HCT116 (cell line): Measurements from ENCODE around the gene RBM20. TPM values are rescaled to one million over a fixed set of nuclear protein-coding genes. Genes with fewer than 3 reads are reported as not detected.
A peak's percentile ranks its signal among the peaks of the same experiment; 100 is the strongest.

Experiments
- ATAC-seq: fragments of 200-7000 bp; cut with Tn5 transposase; 2 replicates; pipeline ENCODE4 v1.9.1; 2020; ENCODE audit warnings: mild to moderate bottlenecking, moderate library complexity
- BruUV-seq: library from RNA; stranded (reverse); fragments of 400-500 nt; replicated peaks from 2 replicates; lab custom pipeline; 2021; lab: Mats Ljungman, UMichigan
- CTCF ChIA-PET: fragments of 300-600 bp; sonication (Branson Sonifier 250); formaldehyde crosslinking; loops from one replicate; lab custom pipeline; 2021; ENCODE audit warnings: antibody characterized with exemption; lab: Charles Lee
- POLR2A ChIA-PET: fragments of 300-600, 350-600 bp; sonication (Branson Sonifier 250); formaldehyde crosslinking; loops from one replicate; lab custom pipeline; 2021; ENCODE audit warnings: antibody characterized with exemption; lab: Charles Lee
- RAD21 ChIA-PET, 2 experiments: fragments of 300-600 bp; sonication (Branson Sonifier 250); formaldehyde crosslinking; loops; one replicate each; lab custom pipeline; 2023; ENCODE audit warnings: low total read pairs in 2 of 2; ENCODE audit not compliant: uncharacterized antibody in 2 of 2, unreplicated experiment in 2 of 2, low non-redundant PET in 1 of 2; lab: Charles Lee
- DNase-seq: peaks from one replicate; pipeline ENCODE4 v3.0.0-alpha.2; 2010; ENCODE audit warnings: low read depth, low spot score
- H2AFZ ChIP-seq: fragments of 200-600 bp; shearing (Covaris generic), sonication (generic); 2 replicates; pipeline ENCODE4 v1.6.1; 2017; ENCODE audit warnings: low read depth, mixed run types, mixed read lengths, antibody characterized with exemption, low read length; ENCODE audit not compliant: poor library complexity, severe bottlenecking
- H3K27ac ChIP-seq: 2 replicates; pipeline ENCODE4 v1.5.1; 2012; ENCODE audit warnings: low read depth, low read length
- H3K27me3 ChIP-seq: fragments of 200-600 bp; sonication (generic); 2 replicates; pipeline ENCODE4 v1.6.1; 2016; ENCODE audit warnings: mixed run types, low read length, mixed read lengths; ENCODE audit not compliant: insufficient read depth
- H3K36me3 ChIP-seq, 2 experiments: fragments of 200-500 bp in 1 of 2; fragments of 200-600 bp in 1 of 2; sonication (Bioruptor generic) in 1 of 2; sonication (generic) in 1 of 2; 2 replicates each; pipeline versions ENCODE4 v1.5.1 to v1.6.1; 2014 to 2016; ENCODE audit warnings: low read length in 2 of 2, inconsistent platforms in 1 of 2, mixed read lengths in 1 of 2, mixed run types in 1 of 2; ENCODE audit not compliant: insufficient read depth in 2 of 2, control insufficient read depth in 1 of 2
- H3K4me1 ChIP-seq, 2 experiments: fragments of 200-600 bp in 1 of 2; sonication (generic) in 1 of 2; 2 replicates each; pipeline versions ENCODE4 v1.5.1 to v1.6.1; 2012 to 2017; ENCODE audit warnings: low read length in 2 of 2, inconsistent platforms in 1 of 2, mild to moderate bottlenecking in 1 of 2, mixed read lengths in 1 of 2, mixed run types in 1 of 2, moderate library complexity in 1 of 2; ENCODE audit not compliant: insufficient read depth in 2 of 2, control insufficient read depth in 1 of 2
- H3K4me2 ChIP-seq: fragments of 200-600 bp; sonication (generic); 2 replicates; pipeline ENCODE4 v1.6.1; 2017; ENCODE audit warnings: mixed run types, low read length, mixed read lengths
- H3K4me3 ChIP-seq, 2 experiments: fragments of 200-600 bp in 1 of 2; sonication (generic) in 1 of 2; replicated peaks in 1 of 2; 2 replicates each; pipeline ENCODE4 v1.5.1; 2011 to 2016; ENCODE audit warnings: low read length in 2 of 2, control low read depth in 1 of 2, low read depth in 1 of 2, mild to moderate bottlenecking in 1 of 2, mixed read lengths in 1 of 2, mixed run types in 1 of 2
- H3K79me2 ChIP-seq: fragments of 200-600 bp; sonication (generic); 2 replicates; pipeline ENCODE4 v1.6.1; 2017; ENCODE audit warnings: mild to moderate bottlenecking, mixed run types, low read length, moderate library complexity, mixed read lengths; ENCODE audit not compliant: insufficient read depth
- H3K9ac ChIP-seq: fragments of 200-600 bp; sonication (generic); 2 replicates; pipeline ENCODE4 v1.6.1; 2016; ENCODE audit warnings: low read length, mixed read lengths
- H3K9me2 ChIP-seq: fragments of 200-600 bp; sonication (generic), shearing (Covaris generic); 2 replicates; pipeline ENCODE4 v1.6.1; 2017; ENCODE audit warnings: mixed run types, mild to moderate bottlenecking, moderate library complexity; ENCODE audit not compliant: insufficient read depth
- H3K9me3 ChIP-seq, 2 experiments: fragments of 200-500 bp in 1 of 2; fragments of 200-600 bp in 1 of 2; sonication (Bioruptor generic) in 1 of 2; sonication (generic) in 1 of 2; 2 replicates each; pipeline ENCODE4 v1.6.1; 2014 to 2017; ENCODE audit warnings: low read length in 2 of 2, mixed read lengths in 2 of 2, inconsistent platforms in 1 of 2, low read depth in 1 of 2, mild to moderate bottlenecking in 1 of 2, mixed run types in 1 of 2, moderate library complexity in 1 of 2; ENCODE audit not compliant: control insufficient read depth in 1 of 2, insufficient read depth in 1 of 2
- H4K20me1 ChIP-seq: fragments of 200-600 bp; sonication (generic), shearing (Covaris generic); 2 replicates; pipeline ENCODE4 v1.6.1; 2017; ENCODE audit warnings: mixed run types, mild to moderate bottlenecking, moderate library complexity; ENCODE audit not compliant: insufficient read depth
- CBX3 ChIP-seq: IDR thresholded peaks from 2 replicates; pipeline ENCODE4 v1.6.1; 2012; ENCODE audit warnings: low read depth
- CEBPB ChIP-seq: IDR thresholded peaks from 2 replicates; pipeline ENCODE4 v1.6.1; 2012; ENCODE audit warnings: low read depth
- CTCF ChIP-seq, 3 experiments: fragments of 200-600 bp in 1 of 3; sonication (generic) in 1 of 3; IDR thresholded peaks in 2 of 3; conservative IDR thresholded peaks in 1 of 3; 2 replicates each; pipeline ENCODE4 v1.5.1; 2012 to 2017; ENCODE audit warnings: low read depth in 2 of 3, low read length in 2 of 3, antibody characterized with exemption in 1 of 3, borderline replicate concordance in 1 of 3, control low read depth in 1 of 3, mild to moderate bottlenecking in 1 of 3, mixed read lengths in 1 of 3, mixed run types in 1 of 3, moderate library complexity in 1 of 3; ENCODE audit not compliant: insufficient read depth in 1 of 3
- EGR1 ChIP-seq: IDR thresholded peaks from 2 replicates; pipeline ENCODE4 v1.6.1; 2012; ENCODE audit warnings: low read depth
- ELF1 ChIP-seq: IDR thresholded peaks from 2 replicates; pipeline ENCODE4 v1.6.1; 2012; ENCODE audit warnings: low read depth, borderline replicate concordance
- EZH2 ChIP-seq: fragments of 200-600 bp; sonication (generic); IDR thresholded peaks from 2 replicates; pipeline ENCODE4 v1.6.1; 2017; ENCODE audit warnings: antibody characterized with exemption, mixed run types
- FOSL1 ChIP-seq: IDR thresholded peaks from 2 replicates; pipeline ENCODE4 v1.6.1; 2012; ENCODE audit warnings: low read depth
- JUND ChIP-seq: IDR thresholded peaks from 2 replicates; pipeline ENCODE4 v1.6.1; 2012
- MAX ChIP-seq: IDR thresholded peaks from 2 replicates; pipeline ENCODE4 v1.6.1; 2012
- RAD21 ChIP-seq: IDR thresholded peaks from 2 replicates; pipeline ENCODE4 v1.6.1; 2012; ENCODE audit warnings: low read depth, mild to moderate bottlenecking
- SIN3A ChIP-seq: IDR thresholded peaks from 2 replicates; pipeline ENCODE4 v1.6.1; 2012; ENCODE audit warnings: low read depth
- SRF ChIP-seq: IDR thresholded peaks from 2 replicates; pipeline ENCODE4 v1.6.1; 2012; ENCODE audit warnings: low read depth
- YY1 ChIP-seq: IDR thresholded peaks from 2 replicates; pipeline ENCODE4 v1.6.1; 2011; ENCODE audit warnings: low read length, low read depth, moderate library complexity, mild to moderate bottlenecking; ENCODE audit not compliant: insufficient replicate concordance; ENCODE audit errors: extremely low read depth
- ZNF274 ChIP-seq: fragments of 200-500 bp; sonication (Bioruptor generic); IDR thresholded peaks from 2 replicates; pipeline ENCODE4 v1.6.1; 2014; ENCODE audit warnings: mild to moderate bottlenecking, low read depth, low read length, inconsistent platforms
- intact Hi-C: fragments of 100-400 bp; cut with micrococcal nuclease; formaldehyde crosslinking; loops from 2 replicates; pipeline ENCODE4 v1.10.0; 2022
- total RNA-seq: library from RNA; stranded (reverse); gene quantifications from one replicate; pipeline ENCODE4 v1.2.1, GENCODE V29; 2021; ENCODE audit not compliant: unreplicated experiment

The RBM20 gene
- total RNA-seq, 1 experiment from 2014 or later, result 2.0 TPM

GRCh38 chr10:110647136-110647430 lies 2.9 kb downstream of the RBM20 start:
- BruUV-seq, result no TSS peak
- no peaks in the 10 kb centered on the region for H3K79me2 ChIP-seq
- H4K20me1 ChIP-seq, result no peaks in the 10 kb centered on the region
- no peaks in the 10 kb centered on the region for H3K9me2 ChIP-seq
- peaks cover 7 to 18% of the 10 kb centered on the region in 2 experiments; a peak in 3 of 4 replicates for H3K4me1 ChIP-seq
- ChIA-PET POLR2A (no interaction called here), CTCF (no interaction called here), RAD21 (no interaction called here)
- peaks cover 8% of the 10 kb centered on the region; the same call in 1 of the 2 replicates for H3K27me3 ChIP-seq
- H3K4me2 ChIP-seq, result no peak overlapping the region
- no peak overlapping the region for H3K4me3 ChIP-seq
- H2AFZ ChIP-seq, result no peak overlapping the region
- no peaks in the 10 kb centered on the region for H3K9me3 ChIP-seq
- intact Hi-C loops, result no loop called here
- no peak overlapping the region for H3K9ac ChIP-seq
- DNase-seq, result no peak
- no peak for ATAC-seq
- H3K27ac ChIP-seq, result no peak overlapping the region
- TF ChIP-seq ZNF274 (no peak), SIN3A (no peak), SRF (no peak), EZH2 (no peak), CEBPB (no peak), FOSL1 (no peak), EGR1 (no peak)
- H3K36me3 ChIP-seq, result no peaks in the 10 kb centered on the region

- H3K27me3 ChIP-seq, result no peaks in the 10 kb centered on the region
- no peaks in the 10 kb centered on the region for H3K9me2 ChIP-seq
- H3K9me3 ChIP-seq, result no peaks in the 10 kb centered on the region
- BruUV-seq, result no TSS peak
- H3K36me3 ChIP-seq, result no peaks in the 10 kb centered on the region
- no peak for DNase-seq
- no peak for ATAC-seq
- H3K9ac ChIP-seq, result no peak overlapping the region
- no peak overlapping the region for H2AFZ ChIP-seq
- intact Hi-C loops, result no loop called here
- peaks cover 7 to 10% of the 10 kb centered on the region in 2 experiments; a peak in 3 of 4 replicates for H3K4me1 ChIP-seq
- no peaks in the 10 kb centered on the region for H3K79me2 ChIP-seq
- ChIA-PET CTCF (interaction anchor here (0.9 to 1.5 kb wide), 2 partner anchors 11 to 23 kb away, joined by 4 to 6 read pairs; no protein-coding TSS in a partner anchor), RAD21 (no interaction called here), POLR2A (no interaction called here)
- no peak for TF ChIP-seq MAX
- no peak for TF ChIP-seq YY1
- no peak for TF ChIP-seq ELF1
- TF ChIP-seq CTCF (IDR thresholded peaks at IDR 0.05 in 2 of 3, conservative IDR thresholded peaks at IDR 0.05 in 1 of 3; ENCODE audit: borderline replicate concordance in 1 of 3, insufficient read depth in 1 of 3, low read depth in 2 of 3, low read length in 2 of 3), result peak in 1 of 3 experiments; percentile 37; a peak in 1 of 6 replicates
- TF ChIP-seq RAD21, result peak; percentile 42
- TF ChIP-seq JUND, result no peak
- no peak for TF ChIP-seq CEBPB
- TF ChIP-seq CBX3, result no peak
- no peak for TF ChIP-seq SIN3A
- no peak overlapping the region for H3K4me3 ChIP-seq
- no peaks in the 10 kb centered on the region for H4K20me1 ChIP-seq
- H3K4me2 ChIP-seq, result no peak overlapping the region
- H3K27ac ChIP-seq, result no peak overlapping the region
Measured at GRCh38 chr10:110648692-110649346, 4.7 kb downstream of the RBM20 start.
